ENCODE results near the gene NUDT3.
"Not testable (repeated sequence)": the region's sequence is repeated elsewhere in the genome, so short reads cannot be mapped to it uniquely, and the experiment has no call there.

NUDT3 gene

GRCh38 chr6:34373511-34373910 is 19.0 kb downstream of the NUDT3 start:
- H3K27me3 ChIP-seq (replicated peaks; ENCODE audit: control insufficient read depth, insufficient read depth, low read length, poor library complexity, severe bottlenecking): no peaks in the 10 kb centered on the region
- no peaks in the 10 kb centered on the region for H3K36me3 ChIP-seq (ENCODE audit: control insufficient read depth, insufficient read depth, low read length)
- no peak for DNase-seq
- H3K4me1 ChIP-seq (ENCODE audit: control insufficient read depth, insufficient read depth, low read length, poor library complexity, severe bottlenecking): no peaks in the 10 kb centered on the region
- H3K27ac ChIP-seq (ENCODE audit: insufficient read depth, low read length, poor library complexity, severe bottlenecking): no peak overlapping the region
- no peaks in the 10 kb centered on the region for H3K9me3 ChIP-seq (ENCODE audit: control insufficient read depth, low read length)
- H3K4me3 ChIP-seq (ENCODE audit: insufficient read depth, low read depth, low read length, poor library complexity, severe bottlenecking): no peak overlapping the region

GRCh38 chr6:34371865-34372264 is 20.6 kb downstream of the NUDT3 start:
- H3K9me3 ChIP-seq (ENCODE audit: control insufficient read depth, low read length); H3K4me1 ChIP-seq (ENCODE audit: control insufficient read depth, insufficient read depth, low read length, poor library complexity, severe bottlenecking); H3K36me3 ChIP-seq (ENCODE audit: control insufficient read depth, insufficient read depth, low read length); H3K27ac ChIP-seq (ENCODE audit: insufficient read depth, low read length, poor library complexity, severe bottlenecking); H3K27me3 ChIP-seq (replicated peaks; ENCODE audit: control insufficient read depth, insufficient read depth, low read length, poor library complexity, severe bottlenecking); DNase-seq; H3K4me3 ChIP-seq (ENCODE audit: insufficient read depth, low read depth, low read length, poor library complexity, severe bottlenecking): not testable (repeated sequence)

- no peak overlapping the region for H3K4me3 ChIP-seq (ENCODE audit: insufficient read depth, low read depth, low read length, poor library complexity, severe bottlenecking)
- H3K27me3 ChIP-seq (replicated peaks; ENCODE audit: control insufficient read depth, insufficient read depth, low read length, poor library complexity, severe bottlenecking): no peaks in the 10 kb centered on the region
- no peaks in the 10 kb centered on the region for H3K9me3 ChIP-seq (ENCODE audit: control insufficient read depth, low read length)
- no peak overlapping the region for H3K27ac ChIP-seq (ENCODE audit: insufficient read depth, low read length, poor library complexity, severe bottlenecking)
- no peak for DNase-seq
- H3K4me1 ChIP-seq (ENCODE audit: control insufficient read depth, insufficient read depth, low read length, poor library complexity, severe bottlenecking): no peaks in the 10 kb centered on the region
- H3K36me3 ChIP-seq (ENCODE audit: control insufficient read depth, insufficient read depth, low read length): no peaks in the 10 kb centered on the region
Measured at GRCh38 chr6:34370361-34370760, 22.1 kb downstream of the NUDT3 start.

GRCh38 chr6:34369385-34369784 is 23.1 kb downstream of the NUDT3 start:
- Histone ChIP-seq H3K4me1 (ENCODE audit: control insufficient read depth, insufficient read depth, low read length, poor library complexity, severe bottlenecking) (no peaks in the 10 kb centered on the region), H3K27ac (ENCODE audit: insufficient read depth, low read length, poor library complexity, severe bottlenecking) (no peak overlapping the region), H3K27me3 (replicated peaks; ENCODE audit: control insufficient read depth, insufficient read depth, low read length, poor library complexity, severe bottlenecking) (no peaks in the 10 kb centered on the region), H3K4me3 (ENCODE audit: insufficient read depth, low read depth, low read length, poor library complexity, severe bottlenecking) (no peak overlapping the region), H3K9me3 (ENCODE audit: control insufficient read depth, low read length) (no peaks in the 10 kb centered on the region), H3K36me3 (ENCODE audit: control insufficient read depth, insufficient read depth, low read length) (no peaks in the 10 kb centered on the region)
- no peak for DNase-seq

GRCh38 chr6:34366639-34366921 is 25.9 kb downstream of the NUDT3 start:
- Histone ChIP-seq H3K4me3 (ENCODE audit: insufficient read depth, low read depth, low read length, poor library complexity, severe bottlenecking) (no peak overlapping the region), H3K27ac (ENCODE audit: insufficient read depth, low read length, poor library complexity, severe bottlenecking) (no peak overlapping the region), H3K9me3 (ENCODE audit: control insufficient read depth, low read length) (no peaks in the 10 kb centered on the region), H3K4me1 (ENCODE audit: control insufficient read depth, insufficient read depth, low read length, poor library complexity, severe bottlenecking) (no peaks in the 10 kb centered on the region), H3K27me3 (replicated peaks; ENCODE audit: control insufficient read depth, insufficient read depth, low read length, poor library complexity, severe bottlenecking) (no peaks in the 10 kb centered on the region), H3K36me3 (ENCODE audit: control insufficient read depth, insufficient read depth, low read length) (no peaks in the 10 kb centered on the region)
- no peak for DNase-seq

GRCh38 chr6:34365781-34366638 is 26.5 kb downstream of the NUDT3 start:
- H3K4me1 ChIP-seq (ENCODE audit: control insufficient read depth, insufficient read depth, low read length, poor library complexity, severe bottlenecking); H3K27ac ChIP-seq (ENCODE audit: insufficient read depth, low read length, poor library complexity, severe bottlenecking); H3K36me3 ChIP-seq (ENCODE audit: control insufficient read depth, insufficient read depth, low read length); DNase-seq; H3K27me3 ChIP-seq (replicated peaks; ENCODE audit: control insufficient read depth, insufficient read depth, low read length, poor library complexity, severe bottlenecking); H3K4me3 ChIP-seq (ENCODE audit: insufficient read depth, low read depth, low read length, poor library complexity, severe bottlenecking); H3K9me3 ChIP-seq (ENCODE audit: control insufficient read depth, low read length): not testable (repeated sequence)

- H3K27ac ChIP-seq (ENCODE audit: insufficient read depth, low read length, poor library complexity, severe bottlenecking); H3K27me3 ChIP-seq (replicated peaks; ENCODE audit: control insufficient read depth, insufficient read depth, low read length, poor library complexity, severe bottlenecking); H3K36me3 ChIP-seq (ENCODE audit: control insufficient read depth, insufficient read depth, low read length); H3K9me3 ChIP-seq (ENCODE audit: control insufficient read depth, low read length); H3K4me3 ChIP-seq (ENCODE audit: insufficient read depth, low read depth, low read length, poor library complexity, severe bottlenecking); DNase-seq; H3K4me1 ChIP-seq (ENCODE audit: control insufficient read depth, insufficient read depth, low read length, poor library complexity, severe bottlenecking): not testable (repeated sequence)
Measured at GRCh38 chr6:34363681-34364075, 28.8 kb downstream of the NUDT3 start.

- Histone ChIP-seq H3K4me3 (ENCODE audit: insufficient read depth, low read depth, low read length, poor library complexity, severe bottlenecking) (no peak overlapping the region), H3K36me3 (ENCODE audit: control insufficient read depth, insufficient read depth, low read length) (no peaks in the 10 kb centered on the region), H3K27me3 (replicated peaks; ENCODE audit: control insufficient read depth, insufficient read depth, low read length, poor library complexity, severe bottlenecking) (no peaks in the 10 kb centered on the region), H3K9me3 (ENCODE audit: control insufficient read depth, low read length) (no peaks in the 10 kb centered on the region), H3K4me1 (ENCODE audit: control insufficient read depth, insufficient read depth, low read length, poor library complexity, severe bottlenecking) (no peaks in the 10 kb centered on the region), H3K27ac (ENCODE audit: insufficient read depth, low read length, poor library complexity, severe bottlenecking) (no peak overlapping the region)
- no peak for DNase-seq
Measured at GRCh38 chr6:34362909-34363680, 29.4 kb downstream of the NUDT3 start.

- Histone ChIP-seq H3K9me3 (ENCODE audit: control insufficient read depth, low read length) (no peaks in the 10 kb centered on the region), H3K27me3 (replicated peaks; ENCODE audit: control insufficient read depth, insufficient read depth, low read length, poor library complexity, severe bottlenecking) (no peaks in the 10 kb centered on the region), H3K27ac (ENCODE audit: insufficient read depth, low read length, poor library complexity, severe bottlenecking) (no peak overlapping the region), H3K4me3 (ENCODE audit: insufficient read depth, low read depth, low read length, poor library complexity, severe bottlenecking) (no peak overlapping the region), H3K4me1 (ENCODE audit: control insufficient read depth, insufficient read depth, low read length, poor library complexity, severe bottlenecking) (no peaks in the 10 kb centered on the region), H3K36me3 (ENCODE audit: control insufficient read depth, insufficient read depth, low read length) (no peaks in the 10 kb centered on the region)
- DNase-seq: no peak
Measured at GRCh38 chr6:34362176-34362575, 30.3 kb downstream of the NUDT3 start.

- Histone ChIP-seq H3K9me3 (ENCODE audit: control insufficient read depth, low read length) (no peaks in the 10 kb centered on the region), H3K27ac (ENCODE audit: insufficient read depth, low read length, poor library complexity, severe bottlenecking) (no peak overlapping the region), H3K4me1 (ENCODE audit: control insufficient read depth, insufficient read depth, low read length, poor library complexity, severe bottlenecking) (no peaks in the 10 kb centered on the region), H3K27me3 (replicated peaks; ENCODE audit: control insufficient read depth, insufficient read depth, low read length, poor library complexity, severe bottlenecking) (no peaks in the 10 kb centered on the region), H3K4me3 (ENCODE audit: insufficient read depth, low read depth, low read length, poor library complexity, severe bottlenecking) (no peak overlapping the region), H3K36me3 (ENCODE audit: control insufficient read depth, insufficient read depth, low read length) (no peaks in the 10 kb centered on the region)
- DNase-seq: no peak
Measured at GRCh38 chr6:34360556-34360955, 31.9 kb downstream of the NUDT3 start.

Measured in effector memory CD4-positive, alpha-beta T cell (primary cell).